K562 (cell line): ENCODE results near the gene DYRK1B. TPM values are rescaled to one million over a fixed set of nuclear protein-coding genes. Genes with fewer than 3 reads are reported as not detected.

ENCODE experiments used
- ASH1L ChIP-seq: fragments of 450-650 bp; IDR thresholded peaks from 2 replicates; pipeline ENCODE4 v1.6.1; 2018; ENCODE audit warnings: borderline replicate concordance, mild to moderate bottlenecking, low read depth; ENCODE audit not compliant: partially characterized antibody
- CBX3 ChIP-seq, 2 experiments: IDR thresholded peaks; 1 replicate in 1 of 2; 2 replicates in 1 of 2; pipeline ENCODE4 v1.6.1; 2012; ENCODE audit warnings: inconsistent platforms in 2 of 2, low read length in 2 of 2, borderline replicate concordance in 1 of 2, control low read depth in 1 of 2
- DPF2 ChIP-seq: fragments of 450-650 bp; IDR thresholded peaks from 2 replicates; pipeline ENCODE4 v1.6.1; 2016
- ETV6 ChIP-seq, 3 experiments: fragments of 150-350 bp in 1 of 3; sonication (generic) in 1 of 3; formaldehyde crosslinking in 1 of 3; IDR thresholded peaks; 2 replicates each; pipeline versions ENCODE4 v1.6.1 to v1.8.0; 2014 to 2022; ENCODE audit warnings: borderline replicate concordance in 2 of 3, low read depth in 2 of 3, antibody characterized with exemption in 1 of 3, low read length in 1 of 3, mild to moderate bottlenecking in 1 of 3, missing genetic modification reagents in 1 of 3
- FOSL1 ChIP-seq: fragments of 200-800 bp; sonication (Bioruptor generic); conservative IDR thresholded peaks from 2 replicates; pipeline ENCODE4 v1.6.1; 2016; ENCODE audit warnings: missing genetic modification characterization, missing compliant biosample characterization
- HDAC6 ChIP-seq: IDR thresholded peaks from 2 replicates; pipeline ENCODE4 v1.6.1; 2012; ENCODE audit warnings: low read depth, mild to moderate bottlenecking, control low read depth, inconsistent platforms, low read length, moderate library complexity
- NELFE ChIP-seq: IDR thresholded peaks from 2 replicates; pipeline ENCODE4 v1.6.1; 2011; ENCODE audit warnings: mild to moderate bottlenecking; ENCODE audit not compliant: insufficient read depth, insufficient read length
- NFATC3 ChIP-seq: fragments of 450-650 bp; IDR thresholded peaks from 2 replicates; pipeline ENCODE4 v1.6.1; 2017; ENCODE audit warnings: mild to moderate bottlenecking
- NFIC ChIP-seq: fragments of 450-650 bp; IDR thresholded peaks from 2 replicates; pipeline ENCODE4 v1.6.1; 2017; ENCODE audit warnings: mild to moderate bottlenecking, inconsistent platforms
- POLR2A ChIP-seq: fragments of 450-650 bp; conservative IDR thresholded peaks from 2 replicates; pipeline ENCODE4 v1.6.1; 2016
- POLR3A ChIP-seq: IDR thresholded peaks from 2 replicates; pipeline ENCODE4 v1.6.1; 2011; ENCODE audit warnings: borderline replicate concordance, mild to moderate bottlenecking, moderate library complexity; ENCODE audit not compliant: insufficient read length, insufficient read depth; ENCODE audit errors: extremely low read depth
- RAD21 ChIP-seq, 2 experiments: fragments of 250-450 bp in 1 of 2; fragments of 450-650 bp in 1 of 2; sonication (Bioruptor Pico) in 1 of 2; formaldehyde crosslinking in 1 of 2; IDR thresholded peaks in 1 of 2; conservative IDR thresholded peaks in 1 of 2; 2 replicates each; pipeline versions ENCODE4 v1.4.0 to v1.8.0; 2020 to 2022; ENCODE audit warnings: mild to moderate bottlenecking in 2 of 2, moderate library complexity in 1 of 2
- SMARCC2 ChIP-seq: fragments of 450-650 bp; IDR thresholded peaks from 2 replicates; pipeline ENCODE4 v1.6.1; 2017; ENCODE audit warnings: antibody characterized with exemption, moderate library complexity, mild to moderate bottlenecking, low read depth
- SMC3 ChIP-seq: conservative IDR thresholded peaks from 2 replicates; pipeline ENCODE4 v1.6.1; 2011; ENCODE audit warnings: low read depth, low read length, improper control_type of control experiment; ENCODE audit not compliant: insufficient read depth
- SP1 ChIP-seq: sonication (generic); formaldehyde crosslinking; IDR thresholded peaks from 2 replicates; pipeline ENCODE4 v1.8.1; 2022; ENCODE audit warnings: mild to moderate bottlenecking, missing genetic modification reagents
- U2AF1 ChIP-seq: fragments of 200-400 bp; formaldehyde crosslinking; optimal IDR thresholded peaks from 2 replicates; pipeline ENCODE3; 2017; ENCODE audit warnings: mild to moderate bottlenecking, low read depth, low read length, moderate library complexity
- YY1 ChIP-seq, 3 experiments: IDR thresholded peaks; 2 replicates each; pipeline ENCODE4 v1.6.1; 2011; ENCODE audit warnings: low read length in 2 of 3, mild to moderate bottlenecking in 2 of 3, moderate library complexity in 2 of 3, borderline replicate concordance in 1 of 3, control low read depth in 1 of 3, low read depth in 1 of 3; ENCODE audit not compliant: insufficient read depth in 3 of 3, insufficient replicate concordance in 2 of 3, control insufficient read depth in 1 of 3, insufficient read length in 1 of 3; ENCODE audit errors: extremely low read depth in 1 of 3
- ZNF12 ChIP-seq: sonication (generic); formaldehyde crosslinking; IDR thresholded peaks from 2 replicates; pipeline ENCODE4 v1.4.0; 2020; ENCODE audit warnings: mild to moderate bottlenecking, missing genetic modification reagents
- ZNF239 ChIP-seq: fragments of 250-450 bp; sonication (Bioruptor Pico); IDR thresholded peaks from 2 replicates; pipeline ENCODE4 v1.4.0; 2020; ENCODE audit warnings: mild to moderate bottlenecking
- ZNF24 ChIP-seq: fragments of 450-650 bp; IDR thresholded peaks from 2 replicates; pipeline ENCODE4 v1.6.1; 2016
- ZNF354B ChIP-seq: fragments of 250-450 bp; sonication (Bioruptor Pico); IDR thresholded peaks from 2 replicates; pipeline ENCODE4 v1.4.0; 2020
- ZNF445 ChIP-seq: fragments of 250-450 bp; sonication (Bioruptor Pico); IDR thresholded peaks from 2 replicates; pipeline ENCODE4 v1.4.0; 2020; ENCODE audit warnings: low read depth, mild to moderate bottlenecking, moderate library complexity
- polyA plus RNA-seq, 8 experiments: library from polyadenylated mRNA; depleted of rRNA in 4 of 8; stranded (reverse) in 5 of 8; unstranded in 3 of 8; fragments of >200 nt; fragmentation: Nextera tagmentation in 2 of 8; fragmentation: Illumina TruSeq in 1 of 8; extraction: Ambion mirVana in 2 of 8; extraction: Trizol in 1 of 8; gene quantifications; 2 replicates each; pipeline versions ENCODE4 v1.2.1 to v1.2.3, GENCODE V29; 2011 to 2014; ENCODE audit warnings: inconsistent platforms in 1 of 8, missing spikeins in 1 of 8
- total RNA-seq, 7 experiments: library from RNA; depleted of rRNA in 6 of 7; stranded (reverse); fragments of >200 nt in 6 of 7; fragmentation: Illumina TruSeq in 2 of 7; extraction: Trizol in 2 of 7; gene quantifications; 2 replicates each; pipeline versions ENCODE4 v1.2.1 to v1.2.3, GENCODE V29; 2011 to 2021; ENCODE audit warnings: low replicate concordance in 1 of 7
- TF ChIP-seq, protein P1 (sequence below): fragments of 250-450 bp; sonication (Bioruptor Pico); IDR thresholded peaks from 2 replicates; pipeline ENCODE4 v1.8.0; 2022; ENCODE audit warnings: moderate library complexity, mild to moderate bottlenecking, inconsistent platforms

Gene DYRK1B
- total and polyA plus RNA-seq, 9 of the 15 experiments (the other 6 are each of a cell fraction or from before 2014, with no cell fraction given): 0.91 to 5.2 (median 1.5) TPM; not detected in 2

DNA sequence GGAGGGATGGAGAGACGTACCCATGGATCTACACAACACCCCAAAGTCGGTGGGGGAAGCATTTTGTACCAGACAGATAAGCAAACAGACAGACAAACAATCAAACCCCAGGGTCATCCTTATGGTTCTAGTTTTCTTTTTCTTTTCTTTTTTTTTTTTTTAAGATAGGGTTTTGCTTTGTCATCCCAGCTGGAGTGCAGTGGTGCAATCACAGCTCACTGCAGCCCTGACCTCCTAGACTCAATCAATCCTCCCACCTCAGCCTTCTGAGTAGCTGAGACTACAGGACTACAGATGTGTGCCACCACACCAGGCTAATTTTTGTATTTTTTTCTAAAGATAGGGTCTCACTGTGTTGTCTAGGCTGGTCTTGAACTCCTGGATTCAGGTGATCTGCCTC is 30.2 kb upstream of the DYRK1B start (continued):
- TF ChIP-seq ETV6 (IDR thresholded peaks at IDR 0.05; ENCODE audit: borderline replicate concordance in 1 of 2, low read depth in 2 of 2, low read length in 1 of 2): no peak
- no peak for TF ChIP-seq ETV6 (CRISPR knock-in tag; IDR thresholded peaks at IDR 0.05; ENCODE audit: borderline replicate concordance)
- TF ChIP-seq SP1 (CRISPR knock-in tag): no peak
- no peak for TF ChIP-seq SMARCC2
- no peak for TF ChIP-seq RAD21 (CRISPR knock-in tag; conservative IDR thresholded peaks at IDR 0.05 in 1 of 2, IDR thresholded peaks at IDR 0.05 in 1 of 2)
- no peak for TF ChIP-seq DPF2
- TF ChIP-seq ZNF12 (CRISPR knock-in tag): no peak
- TF ChIP-seq ZNF445: no peak
- TF ChIP-seq POLR2A: no peak
- no peak for TF ChIP-seq ZNF239 (CRISPR knock-in tag)
- no peak for TF ChIP-seq FOSL1 (tag)
- no peak for TF ChIP-seq ASH1L
- TF ChIP-seq CBX3 (IDR thresholded peaks at IDR 0.05; ENCODE audit: borderline replicate concordance in 1 of 2, low read length in 2 of 2): no peak
- TF ChIP-seq NFATC3: no peak
- no peak for TF ChIP-seq SMC3
- no peak for TF ChIP-seq NELFE
- TF ChIP-seq ZNF354B (CRISPR knock-in tag): no peak
- no peak for TF ChIP-seq YY1 (IDR thresholded peaks at IDR 0.05; ENCODE audit: borderline replicate concordance in 1 of 3, control insufficient read depth in 1 of 3, extremely low read depth in 1 of 3, insufficient read depth in 3 of 3, insufficient read length in 1 of 3, insufficient replicate concordance in 2 of 3, low read depth in 1 of 3, low read length in 2 of 3)
- TF ChIP-seq, protein P1, sequence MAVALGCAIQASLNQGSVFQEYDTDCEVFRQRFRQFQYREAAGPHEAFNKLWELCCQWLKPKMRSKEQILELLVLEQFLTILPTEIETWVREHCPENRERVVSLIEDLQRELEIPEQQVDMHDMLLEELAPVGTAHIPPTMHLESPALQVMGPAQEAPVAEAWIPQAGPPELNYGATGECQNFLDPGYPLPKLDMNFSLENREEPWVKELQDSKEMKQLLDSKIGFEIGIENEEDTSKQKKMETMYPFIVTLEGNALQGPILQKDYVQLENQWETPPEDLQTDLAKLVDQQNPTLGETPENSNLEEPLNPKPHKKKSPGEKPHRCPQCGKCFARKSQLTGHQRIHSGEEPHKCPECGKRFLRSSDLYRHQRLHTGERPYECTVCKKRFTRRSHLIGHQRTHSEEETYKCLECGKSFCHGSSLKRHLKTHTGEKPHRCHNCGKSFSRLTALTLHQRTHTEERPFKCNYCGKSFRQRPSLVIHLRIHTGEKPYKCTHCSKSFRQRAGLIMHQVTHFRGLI (CRISPR knock-in tag): no peak
- no peak for TF ChIP-seq U2AF1
- no peak for TF ChIP-seq HDAC6
- no peak for TF ChIP-seq NFIC
- TF ChIP-seq ZNF24: no peak
- TF ChIP-seq POLR3A: no peak
